ENCODE measurements around the gene FLRT1. TPM values are rescaled to one million over a fixed set of nuclear protein-coding genes. Genes with fewer than 3 reads are reported as not detected.

Gene FLRT1
- total RNA-seq, 1 experiment from 2014 or later, result 0.31 TPM

- no peak overlapping the region for H2BK15ac ChIP-seq (ENCODE audit: low read depth, low read length)
- no peak overlapping the region for H2BK5ac ChIP-seq (ENCODE audit: insufficient read length, low read length)
- H3K9me3 ChIP-seq (ENCODE audit: control insufficient read depth, low read depth, low read length), result no peaks in the 10 kb centered on the region
- no peak overlapping the region for H2BK20ac ChIP-seq (ENCODE audit: low read depth, low read length, poor library complexity, severe bottlenecking)
- H3K18ac ChIP-seq (ENCODE audit: insufficient read length, low read depth, low read length), result no peak overlapping the region
- H3K4ac ChIP-seq (ENCODE audit: low read depth, low read length), result no peak overlapping the region
- no peak overlapping the region for H3K27ac Mint-ChIP-seq
- no peak overlapping the region for H3K56ac ChIP-seq (ENCODE audit: insufficient read length, low read depth, low read length)
- peaks cover 11% of the 10 kb centered on the region for H3K23me2 ChIP-seq (ENCODE audit: insufficient read length, low read depth, low read length, poor library complexity, severe bottlenecking)
- H3K23ac ChIP-seq (ENCODE audit: insufficient read length, low read depth, low read length), result no peak overlapping the region
- no peaks in the 10 kb centered on the region for H3K79me1 ChIP-seq (ENCODE audit: insufficient read depth, low read depth, low read length, poor library complexity, severe bottlenecking)
- no peak overlapping the region for H2AFZ ChIP-seq (ENCODE audit: low read length)
- DNase-seq, result no peak
- H3K4me1 Mint-ChIP-seq, result peaks cover 7 to 13% of the 10 kb centered on the region in 2 experiments
- H3K4me1 ChIP-seq (ENCODE audit: insufficient read depth, low read length), result no peaks in the 10 kb centered on the region
- no peak overlapping the region for H2BK120ac ChIP-seq (ENCODE audit: low read depth, low read length, poor library complexity, severe bottlenecking)
- no CpG with 5 or more reads among the region's 18 CpGs for WGBS (ENCODE audit: extremely low coverage, insufficient read length, low lambda C conversion rate)
- peaks cover 7% of the 10 kb centered on the region for H3K27me3 Mint-ChIP-seq (ENCODE audit: low read depth)
- H4K91ac ChIP-seq (ENCODE audit: insufficient read length, low read depth, low read length), result no peak overlapping the region
- H3K79me2 ChIP-seq (ENCODE audit: insufficient read depth, low read length), result no peaks in the 10 kb centered on the region
- no peak overlapping the region for H3K27ac ChIP-seq (ENCODE audit: insufficient read length, low read depth, low read length)
- no peak overlapping the region for H4K5ac ChIP-seq (ENCODE audit: insufficient read length, low read depth, low read length)
- H3K9me3 Mint-ChIP-seq, result no peaks in the 10 kb centered on the region
- no peak overlapping the region for H4K8ac ChIP-seq (replicated peaks; ENCODE audit: insufficient read length, low read depth, low read length)
- no peak overlapping the region for H3T11ph ChIP-seq (ENCODE audit: low read length)
- no peak overlapping the region for H2BK12ac ChIP-seq (ENCODE audit: insufficient read length, low read depth, low read length)
- H4K20me1 ChIP-seq (ENCODE audit: control insufficient read depth, insufficient read depth, insufficient read length), result no peaks in the 10 kb centered on the region
- no peak overlapping the region for H3K4me2 ChIP-seq (ENCODE audit: insufficient read depth, insufficient read length, low read length)
- H3K36me3 Mint-ChIP-seq (ENCODE audit: insufficient read depth in 1 of 3, low read depth in 3 of 3), result peaks cover 26 to 59% (median 57%) of the 10 kb centered on the region in 3 experiments; a peak in 6 of 7 replicates
- H3K4me3 Mint-ChIP-seq, result no peak overlapping the region
- no peaks in the 10 kb centered on the region; the same call in 1 of the 2 replicates for H3K27me3 ChIP-seq (ENCODE audit: insufficient read depth, low read length)
- no peak overlapping the region for H3K9ac ChIP-seq (ENCODE audit: extremely low read depth, insufficient read length, low read length)
- H2AK5ac ChIP-seq (ENCODE audit: insufficient read length, low read length), result no peak overlapping the region
- no peak for TF ChIP-seq CTCF (conservative IDR thresholded peaks at IDR 0.05)
- no peak overlapping the region for H3K14ac ChIP-seq (ENCODE audit: insufficient read depth, low read length)
These were observed 39.2 kb upstream of the FLRT1 start for GRCh38 chr11:63996512-63996911.

Data from H9 (cell line).